GM23248 (cell line): ENCODE data around the gene CLIC5.

ENCODE experiments used
- EZH2 ChIP-seq: fragments of 200-600 bp; sonication (generic); IDR thresholded peaks from 2 replicates; pipeline ENCODE4 v1.6.1; 2018; ENCODE audit warnings: antibody characterized with exemption, mild to moderate bottlenecking; ENCODE audit not compliant: insufficient read depth, poor library complexity, severe bottlenecking
- EZH2phosphoT487 ChIP-seq: fragments of 200-600 bp; sonication (generic); IDR thresholded peaks from 2 replicates; pipeline ENCODE4 v1.6.1; 2018; ENCODE audit warnings: antibody characterized with exemption, moderate library complexity, mild to moderate bottlenecking, low read depth; ENCODE audit not compliant: insufficient read depth

DNA sequence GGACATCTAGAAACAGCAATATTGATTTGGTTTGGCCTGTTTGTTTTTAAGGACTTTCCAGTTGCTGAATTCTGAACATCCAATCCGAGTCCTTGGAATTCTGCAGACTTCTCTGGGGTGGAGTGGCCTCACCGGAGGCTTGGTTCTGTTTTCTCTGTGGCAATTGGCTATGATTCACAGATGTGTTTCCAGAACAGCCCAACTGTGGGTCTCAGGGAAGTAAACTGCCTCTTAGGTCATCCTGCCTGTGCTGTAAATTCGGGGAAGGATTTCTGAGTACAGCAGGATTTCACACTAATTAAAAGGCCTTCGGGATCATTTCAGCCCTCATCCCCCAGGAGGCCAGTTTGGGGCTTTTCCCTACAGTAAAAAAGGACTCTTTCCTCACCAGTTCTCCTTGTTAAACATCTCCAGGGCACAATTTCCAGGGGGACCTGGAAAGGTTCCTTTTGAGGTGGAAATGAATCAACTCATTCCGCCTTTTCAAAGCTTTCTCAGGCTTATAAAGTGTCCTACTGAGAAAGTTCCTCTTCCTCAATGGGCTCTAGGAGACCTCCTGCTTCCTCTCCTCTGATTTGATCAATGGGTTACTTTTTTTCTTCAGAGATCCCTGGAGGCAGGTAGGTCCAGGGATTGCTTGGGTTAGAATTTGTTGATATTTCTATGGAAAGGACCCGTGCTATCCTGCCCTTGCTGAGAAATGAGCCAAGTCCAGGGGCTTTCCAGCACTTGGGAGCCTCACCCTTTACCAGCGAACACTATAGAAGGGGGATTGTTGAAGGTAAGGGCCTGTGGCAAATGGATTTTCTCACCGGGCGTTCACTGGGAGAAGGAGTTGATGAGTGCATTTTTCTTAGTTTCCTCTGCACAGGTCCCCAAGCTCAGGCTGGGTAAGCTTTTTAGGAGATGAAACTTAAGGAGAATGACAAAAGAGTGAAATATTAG is 114.6 kb downstream of the CLIC5 start:
- no peak for TF ChIP-seq EZH2
- TF ChIP-seq EZH2phosphoT487 = no peak
